Heart right ventricle (tissue), 16 donors: ENCODE measurements around the gene NKX2-2. TPM values are rescaled to one million over a fixed set of nuclear protein-coding genes. Genes with fewer than 3 reads are reported as not detected.

Experiments used
- ATAC-seq, 8 donors: fragments of 200-7000 bp; cut with Tn5 transposase; one replicate each; pipeline ENCODE4 v1.9.1; 2020; ENCODE audit warnings: mild to moderate bottlenecking in 8 of 8, moderate library complexity in 8 of 8, moderate number of reproducible peaks in 1 of 8
- DNase-seq, 2 donors: peaks; one replicate each; pipeline ENCODE4 v3.0.0-alpha.2; 2020
- H3K27ac ChIP-seq, 10 donors: fragments of 200-600 bp; sonication (generic) in 2 of 10; one replicate each; pipeline versions ENCODE4 v1.5.0 to v1.8.0; 2020 to 2022; ENCODE audit warnings: mild to moderate bottlenecking in 3 of 10
- H3K27me3 ChIP-seq, 7 donors: fragments of 200-600 bp; one replicate each; pipeline ENCODE4 v1.8.0; 2021 to 2022; ENCODE audit warnings: mild to moderate bottlenecking in 2 of 7
- H3K36me3 ChIP-seq, 9 donors: fragments of 200-600 bp; sonication (generic) in 1 of 9; one replicate each; pipeline versions ENCODE4 v1.5.0 to v1.8.0; 2020 to 2022; ENCODE audit warnings: mild to moderate bottlenecking in 2 of 9
- H3K4me1 ChIP-seq, 9 donors: fragments of 200-600 bp; sonication (generic) in 1 of 9; one replicate each; pipeline versions ENCODE4 v1.5.0 to v1.8.0; 2020 to 2022; ENCODE audit warnings: mild to moderate bottlenecking in 4 of 9
- H3K4me3 ChIP-seq, 10 donors: fragments of 200-600 bp; sonication (generic) in 2 of 10; one replicate each; pipeline versions ENCODE4 v1.5.0 to v1.8.0; 2020 to 2022; ENCODE audit warnings: mild to moderate bottlenecking in 7 of 10, moderate library complexity in 2 of 10
- H3K9me3 ChIP-seq, 11 donors: fragments of 200-600 bp in 10 of 11; sonication (generic) in 2 of 11; one replicate each; pipeline versions ENCODE4 v1.5.0 to v1.8.0; 2013 to 2022; ENCODE audit warnings: mild to moderate bottlenecking in 2 of 11, control low read depth in 1 of 11, moderate library complexity in 1 of 11
- WGBS, 2 donors: extraction: QIAGEN DNeasy Blood & Tissue Kit; methylation state at CpG; one replicate each; pipeline ENCODE4 v1.1.7; 2013; ENCODE audit warnings: inconsistent platforms in 1 of 2; 5-methylcytosine and 5-hydroxymethylcytosine counted together
- intact Hi-C, 10 donors: fragments of 100-400 bp; cut with DNase I; formaldehyde crosslinking; loops; one replicate each; pipeline versions ENCODE4 v1.11.1 to v1.14.2; 2022
- polyA plus RNA-seq, 2 donors: library from polyadenylated mRNA; stranded (reverse); fragments of 200-250 nt; gene quantifications; one replicate each; pipeline ENCODE4 v1.2.3, GENCODE V29; 2013
- total RNA-seq, 10 donors: library from RNA; stranded (reverse); fragmentation: NEBNext Ultra II Directional in 3 of 10; extraction: Animal tissue kit (Norgen Biotek cat#: 25700) in 3 of 10; gene quantifications; one replicate each; pipeline versions ENCODE4 v1.2.1 to v1.2.4, GENCODE V29; 2021 to 2023
- TF ChIP-seq, protein P1 (sequence below), 9 donors: fragments of 200-600 bp; sonication (generic) in 2 of 9; IDR thresholded peaks; one replicate each; pipeline versions ENCODE4 v1.5.0 to v1.8.0; 2021 to 2022; ENCODE audit warnings: antibody characterized with exemption in 9 of 9, mild to moderate bottlenecking in 5 of 9, moderate library complexity in 1 of 9
- donor health status: Arrhythmogenic right ventricular cardiomyopathy.
- donor health status: ischemic (EF 13 %, LVEDD 7.1; RV severe dilation, severe dysfunction).
- donor health status: healthy with polysubstance abuse.
- donor health status: DM: no; HTN: yes; CAD: no.
- donor health status: DM: no; HTN: no; CAD: no.
- donor health status: ischemic (EF 25% LVEDD 6.9; RV normal size, moderate dysfunction).
- donor health status: ischemic (EF 25% LVEDD 5.7; RV mildly dilated, moderate dysfunction).
- donor health status: healthy.
- donor health status: DM: yes; HTN: yes; CAD: no.
- donor health status: Ischemic cardiomyopathy.
- donor health status: ischemic (EF 35%, LVEDD 5.7; RV mildly dilated, moderate dysfunction).
- donor health status: nonischemic (EF 11% LVEDD 7.7; RV severe dilation, severe dysfunction).
- donor health status: DM: yes; HTN: yes; CAD: no.
- donor health status: PGD.
- donor health status: ischemic (EF 29% LVEDD 5.4; RV normal size, mild dysfunction).
- donor health status: nonischemic (EF 23%, LVEDD 6.1; RV moderate dilation, normal function).

Gene NKX2-2
- total and polyA plus RNA-seq, 12 donors = not detected

DNA sequence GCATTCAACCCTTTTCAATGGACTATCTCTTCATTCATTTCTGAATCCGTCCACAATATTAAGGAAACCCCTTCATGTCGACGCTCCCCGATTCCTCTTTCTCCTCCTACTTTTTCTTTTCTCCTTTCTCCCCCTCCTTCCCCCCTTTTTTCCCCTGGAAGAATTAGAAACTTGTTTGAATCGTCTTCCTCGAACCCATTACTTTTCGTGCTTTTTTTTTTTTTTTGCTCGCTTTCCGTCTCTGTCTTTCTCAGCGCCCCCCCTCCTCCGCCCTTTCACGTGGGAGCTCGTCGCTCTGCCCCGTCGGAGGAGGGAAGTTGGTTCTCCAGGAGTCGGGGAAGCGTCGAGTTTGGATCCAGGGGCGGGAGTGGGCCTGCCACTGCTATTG, 2.3 kb upstream of the NKX2-2 start:
- intact Hi-C loops = loop anchor here in 1 of 10 donors (10.0 kb wide), 1 partner anchor 59 kb away; no protein-coding TSS in a partner anchor
- H3K36me3 ChIP-seq = no peaks in the 10 kb centered on the region
- no peak overlapping the region for H3K4me3 ChIP-seq
- no peak for ATAC-seq
- TF ChIP-seq, protein P1, sequence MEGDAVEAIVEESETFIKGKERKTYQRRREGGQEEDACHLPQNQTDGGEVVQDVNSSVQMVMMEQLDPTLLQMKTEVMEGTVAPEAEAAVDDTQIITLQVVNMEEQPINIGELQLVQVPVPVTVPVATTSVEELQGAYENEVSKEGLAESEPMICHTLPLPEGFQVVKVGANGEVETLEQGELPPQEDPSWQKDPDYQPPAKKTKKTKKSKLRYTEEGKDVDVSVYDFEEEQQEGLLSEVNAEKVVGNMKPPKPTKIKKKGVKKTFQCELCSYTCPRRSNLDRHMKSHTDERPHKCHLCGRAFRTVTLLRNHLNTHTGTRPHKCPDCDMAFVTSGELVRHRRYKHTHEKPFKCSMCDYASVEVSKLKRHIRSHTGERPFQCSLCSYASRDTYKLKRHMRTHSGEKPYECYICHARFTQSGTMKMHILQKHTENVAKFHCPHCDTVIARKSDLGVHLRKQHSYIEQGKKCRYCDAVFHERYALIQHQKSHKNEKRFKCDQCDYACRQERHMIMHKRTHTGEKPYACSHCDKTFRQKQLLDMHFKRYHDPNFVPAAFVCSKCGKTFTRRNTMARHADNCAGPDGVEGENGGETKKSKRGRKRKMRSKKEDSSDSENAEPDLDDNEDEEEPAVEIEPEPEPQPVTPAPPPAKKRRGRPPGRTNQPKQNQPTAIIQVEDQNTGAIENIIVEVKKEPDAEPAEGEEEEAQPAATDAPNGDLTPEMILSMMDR (IDR thresholded peaks at IDR 0.05) = no peak
- 1 to 5% methylated on average over 20 of the region's 20 CpGs for WGBS, 2 donors
- H3K27me3 ChIP-seq = peaks cover 53 to 100% (median 100%) of the 10 kb centered on the region in 7 donors
- H3K9me3 ChIP-seq = no peaks in the 10 kb centered on the region
- no peak overlapping the region for H3K27ac ChIP-seq
- DNase-seq = no peak
- peaks cover 10 to 62% (median 40%) of the 10 kb centered on the region in 9 donors for H3K4me1 ChIP-seq

DNA sequence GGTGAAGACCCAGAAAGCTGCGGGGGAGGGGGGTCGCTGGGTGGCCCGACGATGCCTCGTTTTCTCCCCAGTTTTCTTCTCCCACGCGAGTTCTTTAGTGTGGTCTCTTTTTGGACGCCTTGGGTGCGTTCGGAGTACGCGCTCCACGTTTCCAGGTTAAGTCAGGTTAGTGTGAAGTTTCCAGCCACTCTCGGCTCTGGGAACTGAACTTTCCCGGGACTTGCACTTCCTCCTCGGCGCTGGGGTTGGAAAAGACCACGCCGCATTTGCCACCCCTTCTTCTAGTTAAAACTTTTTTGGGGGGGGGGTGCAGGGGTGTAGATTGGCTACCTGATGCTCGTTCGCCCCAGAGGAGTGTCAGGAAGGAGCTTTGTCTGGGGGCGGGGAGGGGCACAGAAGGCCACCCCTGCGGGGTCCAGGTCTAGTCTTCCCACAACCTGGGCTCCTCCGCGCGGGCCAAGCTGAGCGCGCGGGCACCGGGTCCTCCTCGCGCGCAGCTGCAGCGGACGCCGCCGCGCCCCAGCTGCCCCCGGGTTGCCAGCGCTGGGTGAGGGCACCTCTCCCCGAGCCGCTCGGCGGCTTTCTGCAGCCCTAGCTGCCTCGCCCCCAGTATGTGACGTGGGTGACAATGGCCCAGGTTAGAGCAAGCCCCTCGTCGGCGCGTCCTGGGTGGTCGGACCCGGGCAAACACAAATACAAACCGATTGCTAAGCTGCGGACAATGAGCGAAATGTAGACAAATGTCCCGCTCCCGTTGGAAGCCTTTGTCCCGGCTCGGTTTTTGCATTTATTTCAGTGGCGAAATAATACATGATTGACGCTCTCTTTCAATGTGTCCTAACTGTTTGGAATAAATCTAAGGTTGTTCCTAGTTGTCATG, 1.7 kb upstream of the NKX2-2 start:
- H3K4me3 ChIP-seq = no peak overlapping the region

DNA sequence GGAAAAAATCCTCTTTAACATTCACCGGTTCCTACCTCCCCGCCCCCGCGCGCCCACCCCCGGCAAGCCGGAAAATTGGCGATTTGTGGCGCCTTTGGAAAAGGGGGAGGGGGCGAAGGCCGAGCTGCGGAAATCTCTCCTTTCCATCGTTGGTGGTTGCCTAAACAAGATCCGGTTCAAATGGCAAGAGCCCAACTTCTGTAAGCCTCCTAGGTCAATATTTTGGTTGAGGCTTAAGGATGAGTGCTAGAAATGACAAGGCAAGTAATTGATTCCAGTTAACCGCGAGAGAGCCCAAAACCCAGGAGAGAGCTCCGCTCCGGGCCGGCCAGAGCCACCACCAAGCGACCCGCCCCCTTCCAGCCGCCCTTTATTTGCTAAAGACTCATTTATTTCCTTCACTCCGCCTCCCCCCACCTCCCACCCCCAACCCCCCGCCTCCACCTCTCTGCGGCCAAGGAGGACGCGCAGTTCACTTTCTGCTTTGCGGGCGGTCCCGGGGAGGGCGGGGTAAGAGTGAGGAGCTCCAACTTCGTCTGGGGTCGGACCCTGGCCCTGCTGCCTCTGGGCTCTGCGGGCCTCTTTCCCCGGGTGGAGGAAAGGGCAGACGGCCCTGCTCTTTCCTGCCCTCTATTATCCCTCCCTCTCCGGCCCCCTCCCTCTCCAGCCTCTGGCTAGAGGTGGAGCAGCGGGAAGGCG, 838 bp upstream of the NKX2-2 start:
- Histone ChIP-seq H3K27me3 (peaks cover 57 to 100% (median 100%) of the 10 kb centered on the region in 7 donors), H3K27ac (no peak overlapping the region), H3K9me3 (no peaks in the 10 kb centered on the region), H3K4me1 (peaks cover 16 to 76% (median 51%) of the 10 kb centered on the region in 9 donors), H3K36me3 (no peaks in the 10 kb centered on the region), H3K4me3 (peak overlapping the region in 7 of 10 donors; percentile 15 to 44 (median 24))
- intact Hi-C loops = loop anchor here in 1 of 10 donors (10.0 kb wide), 1 partner anchor 60 kb away; no protein-coding TSS in a partner anchor
- DNase-seq (no peak), ATAC-seq (no peak)
- TF ChIP-seq, protein P1 (IDR thresholded peaks at IDR 0.05) = no peak
- WGBS, 2 donors = 2% methylated on average over 38 to 39 of the region's 39 CpGs

More for the DNA sequence above, 1.7 kb upstream of the NKX2-2 start:
- intact Hi-C loops = loop anchor here in 1 of 10 donors (10.0 kb wide), 1 partner anchor 59 kb away; no protein-coding TSS in a partner anchor
- 2 to 3% methylated on average over 59 to 61 of the region's 61 CpGs for WGBS, 2 donors
- Histone ChIP-seq H3K36me3 (no peaks in the 10 kb centered on the region), H3K27me3 (peaks cover 57 to 100% (median 100%) of the 10 kb centered on the region in 7 donors), H3K27ac (no peak overlapping the region), H3K4me1 (peaks cover 10 to 68% (median 42%) of the 10 kb centered on the region in 9 donors), H3K9me3 (no peaks in the 10 kb centered on the region)
- ATAC-seq (no peak), DNase-seq (no peak)
- TF ChIP-seq, protein P1 (IDR thresholded peaks at IDR 0.05) = no peak

DNA sequence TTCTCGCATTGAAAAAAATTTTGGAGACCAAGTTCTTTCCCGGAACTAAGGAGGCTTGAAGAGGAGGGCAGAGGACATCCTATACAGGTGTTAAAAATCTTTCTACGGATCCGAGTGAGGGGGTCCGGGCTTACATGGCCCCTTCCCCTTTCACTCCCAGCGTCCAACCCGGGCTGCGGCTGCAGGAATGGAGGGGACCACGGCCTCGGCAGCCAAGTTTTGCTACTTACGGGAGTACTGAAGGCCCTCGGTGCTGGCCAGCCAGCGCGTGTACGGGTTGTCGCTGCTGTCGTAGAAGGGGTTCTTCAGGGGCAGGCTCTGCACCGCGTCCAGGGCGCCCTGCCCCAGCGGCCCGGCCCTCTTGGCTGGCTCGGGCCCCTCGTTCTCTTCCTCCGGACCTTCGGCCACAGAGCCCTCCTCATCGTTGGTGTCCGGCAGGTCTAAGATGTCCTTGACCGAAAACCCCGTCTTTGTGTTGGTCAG, 642 bp downstream of the NKX2-2 start:
- Histone ChIP-seq H3K36me3 (no peaks in the 10 kb centered on the region), H3K27me3 (peaks cover 49 to 100% (median 100%) of the 10 kb centered on the region in 7 donors), H3K9me3 (no peaks in the 10 kb centered on the region), H3K4me1 (peaks cover 16 to 86% (median 56%) of the 10 kb centered on the region in 9 donors), H3K4me3 (peak overlapping the region in 8 of 10 donors; percentile 7 to 44 (median 30)), H3K27ac (no peak overlapping the region)
- no peak for DNase-seq
- WGBS, 2 donors = 1 to 3% methylated on average over 30 of the region's 30 CpGs
- intact Hi-C loops = loop anchor here in 1 of 10 donors (10.0 kb wide), 1 partner anchor 62 kb away; no protein-coding TSS in a partner anchor
- ATAC-seq = no peak
- TF ChIP-seq, protein P1 (IDR thresholded peaks at IDR 0.05) = no peak
